Activated T-cell treated with anti-CD3 and anti-CD28 coated beads for 1 hour (primary cell): ENCODE results near the gene ASCC3.
"Not testable (repeated sequence)": the region's sequence is repeated elsewhere in the genome, so short reads cannot be mapped to it uniquely, and the experiment has no call there.

Source experiments
- DNase-seq: peaks from one replicate; pipeline ENCODE4 v3.0.0-alpha.2; 2020; ENCODE audit warnings: low read depth

The ASCC3 gene

DNA sequence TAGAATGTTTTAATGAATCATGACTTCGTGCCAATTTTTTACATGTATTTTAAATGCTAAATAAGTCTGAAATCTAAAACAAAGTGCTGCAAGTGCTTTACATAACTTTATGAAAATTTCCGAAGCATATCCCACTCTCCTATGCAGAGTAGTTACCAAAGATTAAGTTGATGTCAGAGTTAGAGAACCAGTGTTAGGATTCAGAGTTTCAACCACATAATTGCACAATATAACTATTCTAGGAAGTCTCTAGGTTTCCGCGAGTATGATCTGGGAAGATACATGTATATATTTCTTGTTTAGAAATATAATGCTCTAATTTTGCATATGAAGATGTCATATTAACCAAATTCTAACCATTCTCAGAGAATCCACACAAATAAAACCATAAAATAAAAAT, 74.8 kb downstream of the ASCC3 start:
- no peak for DNase-seq

DNA sequence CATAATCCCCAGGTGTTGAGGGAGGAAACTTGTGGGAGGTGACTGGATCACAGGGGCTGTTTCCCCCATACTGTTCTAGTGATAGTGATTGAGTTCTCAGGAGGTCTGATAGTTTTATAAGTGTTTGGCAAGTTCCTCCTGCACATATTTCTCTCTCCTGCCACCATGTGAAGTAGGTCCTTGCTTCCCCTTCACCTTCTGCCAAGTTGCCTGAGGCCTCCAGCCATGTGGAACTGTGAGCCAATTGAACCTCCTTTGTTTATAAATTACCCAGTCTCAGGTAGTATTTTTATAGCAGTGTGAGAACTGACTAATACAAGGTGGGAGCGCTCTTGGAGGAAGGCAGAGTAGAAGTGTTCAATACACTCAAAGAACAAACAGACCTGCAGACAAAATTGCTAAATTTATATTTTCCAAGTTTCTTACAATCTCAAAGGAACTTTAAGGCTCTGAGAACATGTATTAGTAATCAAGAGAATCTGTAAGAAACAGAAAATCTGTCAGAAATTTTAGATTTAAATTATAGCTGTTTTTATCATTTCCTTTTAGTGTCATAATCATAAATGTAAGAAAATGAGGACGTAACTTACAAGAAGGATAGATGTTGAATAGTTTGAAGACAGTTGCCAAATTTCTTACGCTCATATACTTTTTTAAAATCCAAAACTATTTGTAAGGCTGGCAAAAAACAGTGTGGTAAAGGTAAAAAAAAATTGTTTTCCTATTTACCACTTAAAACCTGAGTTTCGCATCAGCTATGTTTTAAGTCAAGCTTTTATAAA, 77.7 kb downstream of the ASCC3 start:
- DNase-seq = no peak

- no peak for DNase-seq
Measured at GRCh38 chr6:100801036-100801435, 80.1 kb downstream of the ASCC3 start.

DNA sequence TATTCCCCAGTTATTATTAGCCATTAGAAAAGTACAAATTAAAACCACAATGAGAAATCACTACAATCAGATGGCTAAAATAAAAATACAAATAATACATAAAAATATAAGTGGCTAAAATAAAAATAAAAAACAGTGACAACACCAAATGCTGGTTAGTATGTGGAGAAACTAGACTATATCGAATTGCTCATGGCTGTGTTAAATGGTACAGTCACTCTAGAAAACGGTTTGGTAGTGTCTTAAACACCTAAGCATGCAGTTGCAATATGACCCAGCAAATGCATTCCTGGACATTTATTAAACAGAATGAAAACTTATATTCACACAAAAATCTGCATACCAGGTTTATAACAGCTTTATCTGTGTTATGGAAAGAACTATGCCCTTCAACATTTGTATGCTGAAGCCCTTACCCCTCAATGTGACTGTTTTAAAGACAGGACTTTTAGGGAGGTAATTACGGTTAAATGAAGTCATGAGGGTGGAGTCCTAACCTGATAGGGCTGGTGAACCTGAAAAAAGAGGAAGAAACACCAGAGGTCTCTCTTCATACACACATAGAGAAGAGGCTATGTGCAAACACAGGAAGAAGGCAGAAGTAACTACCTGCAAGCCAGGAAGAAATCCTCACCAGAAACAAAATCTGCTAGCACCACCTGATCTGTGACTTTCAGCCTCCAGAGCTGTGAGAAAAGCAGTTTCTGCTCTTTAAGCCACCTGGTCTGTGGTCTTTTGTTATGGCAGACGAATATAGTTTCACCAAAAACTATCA, 84.9 kb downstream of the ASCC3 start:
- DNase-seq = no peak

DNA sequence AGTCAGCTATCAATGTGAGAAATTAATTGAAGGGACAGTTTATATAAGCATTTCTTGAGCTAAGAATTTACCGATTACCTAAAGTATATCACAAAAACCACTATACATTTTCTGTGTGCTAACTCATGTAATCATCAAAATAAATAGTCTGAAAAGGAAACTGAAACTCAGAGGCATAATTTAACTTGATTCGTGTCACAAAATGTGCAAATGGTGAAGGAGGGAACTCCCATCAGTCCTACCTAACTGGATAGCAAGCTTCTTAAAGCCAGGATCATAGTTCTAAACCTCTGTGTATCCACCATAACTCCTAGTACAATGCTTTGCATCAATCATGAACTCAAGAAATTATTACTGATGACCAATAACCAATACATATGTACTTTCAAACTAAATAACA, 91.0 kb downstream of the ASCC3 start:
- no peak for DNase-seq

DNA sequence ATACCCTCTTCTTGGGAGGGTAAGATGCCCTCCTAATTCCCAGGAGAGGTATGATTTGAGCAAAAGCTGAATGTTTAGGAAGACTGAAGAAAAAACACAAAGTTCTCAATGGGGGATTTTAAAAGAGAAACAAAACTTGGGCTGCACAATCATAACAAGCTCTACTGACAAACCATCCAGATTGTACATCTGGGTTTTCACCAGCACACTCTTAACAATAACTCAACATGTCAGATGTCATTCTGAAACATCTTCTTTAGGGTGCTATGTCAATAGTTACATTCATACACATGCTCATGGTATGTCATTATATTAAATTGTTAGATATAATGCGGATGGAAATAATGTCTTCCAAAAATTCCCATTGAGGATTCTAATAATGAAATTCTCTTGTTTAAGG, 95.1 kb downstream of the ASCC3 start:
- no peak for DNase-seq

GRCh38 chr6:100780648-100781047, 100.5 kb downstream of the ASCC3 start:
- no peak for DNase-seq

DNA sequence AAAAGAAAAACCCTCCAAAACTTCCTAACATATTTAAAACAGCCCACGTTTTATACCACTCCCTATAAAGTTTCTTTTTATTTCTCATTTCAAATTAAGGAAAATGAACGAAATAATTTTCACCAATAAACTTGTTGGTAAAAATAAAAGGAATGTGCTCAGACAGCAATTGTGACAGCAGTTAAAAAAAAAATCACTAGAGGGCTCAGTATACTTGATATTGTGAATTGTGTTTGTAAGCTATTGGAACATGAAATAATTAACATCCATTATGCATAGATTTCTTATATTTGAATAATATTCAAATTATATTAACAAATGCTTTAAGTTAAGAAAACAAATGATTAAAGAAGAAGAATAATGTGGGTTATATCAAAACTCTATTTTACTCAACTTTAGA, 105.5 kb downstream of the ASCC3 start:
- DNase-seq = no peak

GRCh38 chr6:100774681-100775080, 106.4 kb downstream of the ASCC3 start:
- DNase-seq = no peak

DNA sequence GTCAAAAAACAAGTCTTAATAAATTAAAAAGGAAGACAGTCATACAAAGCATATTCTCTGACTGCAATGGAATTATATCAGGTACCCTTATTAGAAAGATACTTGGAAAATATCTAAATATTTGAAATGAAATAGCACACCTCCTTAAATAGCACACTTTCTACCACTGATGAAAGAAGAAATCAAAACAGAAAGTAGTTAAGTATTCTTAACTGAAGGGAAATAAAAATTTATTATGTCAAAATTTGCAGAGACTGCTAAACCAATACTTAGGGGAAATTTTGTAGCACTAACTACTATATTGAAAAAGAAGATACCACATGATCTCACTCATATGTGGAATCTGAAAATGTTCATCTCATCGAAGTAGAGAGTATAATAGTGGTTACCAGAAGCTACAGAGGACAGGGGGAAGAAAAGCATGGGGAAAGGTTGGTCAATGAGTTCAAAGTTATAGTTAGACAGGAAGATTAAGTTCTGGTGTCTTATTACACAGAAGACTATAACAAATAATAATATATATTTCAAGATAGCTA, 112.2 kb downstream of the ASCC3 start:
- no peak for DNase-seq

DNA sequence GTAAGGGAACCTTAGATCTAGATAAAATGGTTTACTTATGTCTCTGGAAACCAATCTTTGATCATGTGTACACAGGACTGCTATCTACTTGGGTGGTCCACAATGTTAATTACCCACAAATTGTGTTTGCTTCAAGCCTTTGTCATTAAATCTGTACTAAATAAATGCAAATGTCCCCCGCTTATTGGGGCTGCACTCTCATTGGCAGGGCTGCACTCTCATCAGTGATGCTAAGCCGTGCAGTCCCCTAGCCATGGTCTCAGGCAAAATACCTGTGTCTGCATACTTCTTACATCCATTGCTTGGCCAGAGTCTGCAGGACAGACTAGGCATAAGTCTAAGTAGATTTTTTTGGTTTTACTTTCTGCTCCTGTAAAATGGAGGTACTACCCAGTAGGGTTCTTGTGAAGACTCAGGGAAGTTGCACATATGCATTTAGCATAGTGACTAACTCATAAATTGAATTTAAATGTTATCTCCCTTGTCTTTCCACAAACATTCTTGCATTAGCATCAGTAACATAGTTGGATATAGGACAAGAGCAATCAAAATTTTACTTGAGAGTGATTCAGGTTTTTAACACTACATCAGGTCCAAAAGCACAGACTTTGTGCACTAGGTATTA, 117.4 kb downstream of the ASCC3 start:
- DNase-seq = no peak

- DNase-seq = no peak
Measured at GRCh38 chr6:100761841-100762240, 119.3 kb downstream of the ASCC3 start.

- DNase-seq = not testable (repeated sequence)
Measured at GRCh38 chr6:100758386-100758785, 122.7 kb downstream of the ASCC3 start.

- no peak for DNase-seq
Measured at GRCh38 chr6:100753421-100753820, 127.7 kb downstream of the ASCC3 start.

- no peak for DNase-seq
Measured at GRCh38 chr6:100751590-100751989, 129.5 kb downstream of the ASCC3 start.

DNA sequence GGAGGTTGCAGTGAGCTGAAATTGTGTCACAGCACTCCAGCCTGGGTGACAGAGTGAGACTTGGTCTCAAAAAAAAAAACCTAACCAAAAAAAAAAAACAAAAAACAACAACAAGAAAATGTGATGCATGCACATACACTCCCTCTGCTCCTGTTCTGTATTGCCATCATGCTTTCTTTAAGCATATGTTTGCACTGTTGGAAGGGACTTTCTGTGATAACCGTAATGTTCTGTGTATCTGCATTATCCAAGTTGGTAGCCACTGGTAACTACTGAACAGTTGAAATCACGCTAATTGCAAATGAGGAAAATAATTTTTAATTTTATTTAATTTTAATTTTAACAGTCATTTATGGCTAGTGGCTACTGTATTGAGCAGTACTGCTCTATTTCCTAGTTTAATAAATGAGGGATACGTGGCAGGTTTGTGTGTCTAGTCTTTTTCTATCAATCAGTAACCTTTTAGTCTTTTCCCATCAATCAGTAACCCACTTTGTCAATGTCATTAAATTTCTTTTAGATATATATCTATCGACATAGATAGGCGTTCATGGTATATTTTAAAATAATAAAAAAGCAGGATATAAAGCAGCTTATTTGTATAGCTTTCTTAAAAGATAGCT, 135.6 kb downstream of the ASCC3 start:
- DNase-seq = no peak

DNA sequence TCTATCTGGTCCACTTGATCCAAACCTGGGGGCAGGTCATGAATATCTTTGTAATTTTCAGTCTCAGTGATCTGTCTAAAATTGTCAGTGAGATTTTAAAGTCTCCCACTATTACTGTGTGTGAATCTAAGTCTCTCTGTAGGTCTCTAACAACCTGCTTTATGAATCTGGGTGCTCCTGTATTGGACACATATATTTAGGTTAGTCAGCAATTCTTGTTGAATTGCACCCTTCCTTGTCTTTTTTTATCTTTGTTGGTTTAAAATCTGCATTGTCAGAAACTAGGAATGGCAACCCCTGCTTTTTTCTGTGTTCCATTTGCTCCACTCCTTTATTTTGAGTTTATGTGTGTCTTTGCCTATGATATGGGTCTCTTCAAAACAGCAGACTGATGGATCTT, 140.7 kb downstream of the ASCC3 start:
- DNase-seq = no peak

DNA sequence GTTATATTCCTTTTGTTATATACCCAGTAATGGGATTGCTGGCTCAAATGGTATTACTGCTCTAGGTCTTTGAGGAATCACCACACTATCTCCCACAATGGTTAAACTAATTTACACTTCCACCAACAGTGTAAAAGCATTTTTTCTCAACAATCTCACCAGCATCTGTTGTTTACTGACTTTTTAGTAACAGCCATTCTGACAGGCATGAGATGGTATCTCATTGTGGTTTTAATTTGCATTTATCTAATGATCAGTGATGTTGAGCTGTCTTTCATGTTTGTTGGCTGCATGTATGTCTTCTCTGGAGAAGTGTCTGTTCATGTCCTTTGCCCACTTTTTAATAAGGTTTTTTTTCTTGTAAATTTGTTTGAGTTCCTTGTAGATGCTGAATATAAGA, 143.4 kb downstream of the ASCC3 start:
- DNase-seq = not testable (repeated sequence)

DNA sequence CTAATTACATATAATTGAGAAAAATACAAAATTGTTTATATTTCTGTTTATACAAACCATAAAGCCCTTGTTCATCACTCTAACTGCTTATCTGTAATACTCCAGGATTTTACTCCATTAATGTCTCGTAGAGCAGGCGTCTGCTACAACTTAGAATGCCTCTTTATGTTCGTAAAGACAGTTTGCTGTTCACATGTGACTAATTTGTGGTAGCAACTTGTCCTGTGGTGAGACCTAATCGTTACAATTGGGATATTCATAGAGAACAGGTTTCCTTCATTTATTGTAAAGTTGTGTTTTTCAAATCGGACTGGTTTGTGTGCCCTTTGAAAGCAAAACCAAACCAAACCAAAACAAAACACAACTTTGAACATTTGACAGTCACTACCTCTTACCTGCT, 149.7 kb downstream of the ASCC3 start:
- DNase-seq = no peak

GRCh38 chr6:100730001-100730980, 150.8 kb downstream of the ASCC3 start:
- no peak for DNase-seq

- DNase-seq = no peak
Measured at GRCh38 chr6:100726666-100727065, 154.5 kb downstream of the ASCC3 start.
